ENCODE measurements around the gene ITPR2. TPM values are rescaled to one million over a fixed set of nuclear protein-coding genes. Genes with fewer than 3 reads are reported as not detected.

ITPR2 gene
- total RNA-seq, 2 experiments from 2014 or later: 23.7 to 25.0 TPM

GRCh38 chr12:26810330-26810729, 22.7 kb downstream of the ITPR2 start:
- H3K4me3 Mint-ChIP-seq: no peak overlapping the region
- CTCF ChIA-PET: no interaction called here
- POLR2A ChIA-PET: no interaction called here
- intact Hi-C loops (cut with micrococcal nuclease): no loop called here
- H3K4me1 Mint-ChIP-seq (ENCODE audit: low read depth): peaks cover 26% of the 10 kb centered on the region
- no peaks in the 10 kb centered on the region for H3K36me3 Mint-ChIP-seq
- no peak overlapping the region for H3K27ac Mint-ChIP-seq
- H3K27me3 Mint-ChIP-seq: no peaks in the 10 kb centered on the region
- DNase-seq: no peak
- H3K9me3 Mint-ChIP-seq: no peaks in the 10 kb centered on the region

GRCh38 chr12:26809611-26810285, 23.2 kb downstream of the ITPR2 start:
- ChIA-PET CTCF (no interaction called here), POLR2A (no interaction called here)
- no peak for DNase-seq
- Mint-ChIP-seq H3K4me1 (ENCODE audit: low read depth) (peaks cover 27% of the 10 kb centered on the region), H3K4me3 (no peak overlapping the region), H3K27ac (no peak overlapping the region), H3K36me3 (no peaks in the 10 kb centered on the region), H3K9me3 (no peaks in the 10 kb centered on the region), H3K27me3 (no peaks in the 10 kb centered on the region)
- intact Hi-C loops (cut with micrococcal nuclease): loop anchor here (2.0 kb wide), 1 partner anchor 61 kb away; no protein-coding TSS in a partner anchor

GRCh38 chr12:26808766-26809476, 24.1 kb downstream of the ITPR2 start:
- H3K4me3 Mint-ChIP-seq: no peak overlapping the region
- no peak for DNase-seq

GRCh38 chr12:26807292-26807691, 25.7 kb downstream of the ITPR2 start:
- no peaks in the 10 kb centered on the region for H3K27me3 Mint-ChIP-seq
- no peak overlapping the region for H3K27ac Mint-ChIP-seq
- intact Hi-C loops (cut with micrococcal nuclease): no loop called here
- H3K4me1 Mint-ChIP-seq (ENCODE audit: low read depth): peaks cover 42% of the 10 kb centered on the region
- no peak overlapping the region for H3K4me3 Mint-ChIP-seq
- DNase-seq: no peak
- CTCF ChIA-PET: interaction anchor here (0.7 kb wide), 1 partner anchor 84 kb away, joined by 3 read pairs; no protein-coding TSS in a partner anchor
- POLR2A ChIA-PET: no interaction called here
- H3K36me3 Mint-ChIP-seq: no peaks in the 10 kb centered on the region
- no peaks in the 10 kb centered on the region for H3K9me3 Mint-ChIP-seq

More at GRCh38 chr12:26808766-26809476, 24.1 kb downstream of the ITPR2 start:
- peaks cover 34% of the 10 kb centered on the region for H3K4me1 Mint-ChIP-seq (ENCODE audit: low read depth)
- intact Hi-C loops (cut with micrococcal nuclease): loop anchor here (2.0 kb wide), 1 partner anchor 60 kb away; no protein-coding TSS in a partner anchor
- H3K27ac Mint-ChIP-seq: peak overlapping the region; percentile 7
- POLR2A ChIA-PET: no interaction called here
- CTCF ChIA-PET: no interaction called here
- H3K36me3 Mint-ChIP-seq: no peaks in the 10 kb centered on the region
- no peaks in the 10 kb centered on the region for H3K9me3 Mint-ChIP-seq
- no peaks in the 10 kb centered on the region for H3K27me3 Mint-ChIP-seq

- Mint-ChIP-seq H3K27me3 (no peaks in the 10 kb centered on the region), H3K4me3 (no peak overlapping the region), H3K4me1 (ENCODE audit: low read depth) (peaks cover 42% of the 10 kb centered on the region), H3K36me3 (no peaks in the 10 kb centered on the region), H3K27ac (no peak overlapping the region), H3K9me3 (no peaks in the 10 kb centered on the region)
- CTCF ChIA-PET: no interaction called here
- POLR2A ChIA-PET: no interaction called here
- no peak for DNase-seq
- intact Hi-C loops (cut with micrococcal nuclease): no loop called here
These were observed 26.4 kb downstream of the ITPR2 start for GRCh38 chr12:26806556-26806955.

- ChIA-PET CTCF (no interaction called here), POLR2A (no interaction called here)
- no peaks in the 10 kb centered on the region for H3K36me3 Mint-ChIP-seq
- H3K9me3 Mint-ChIP-seq: no peaks in the 10 kb centered on the region
- intact Hi-C loops (cut with micrococcal nuclease): no loop called here
- no peak for DNase-seq
- H3K4me1 Mint-ChIP-seq (ENCODE audit: low read depth): peaks cover 41% of the 10 kb centered on the region
- H3K27me3 Mint-ChIP-seq: no peaks in the 10 kb centered on the region
- H3K27ac Mint-ChIP-seq: no peak overlapping the region
- H3K4me3 Mint-ChIP-seq: no peak overlapping the region
These were observed 27.5 kb downstream of the ITPR2 start for GRCh38 chr12:26805401-26805971.

- H3K4me3 Mint-ChIP-seq: no peak overlapping the region
- H3K9me3 Mint-ChIP-seq: no peaks in the 10 kb centered on the region
- no peaks in the 10 kb centered on the region for H3K36me3 Mint-ChIP-seq
- intact Hi-C loops (cut with micrococcal nuclease): no loop called here
- H3K4me1 Mint-ChIP-seq (ENCODE audit: low read depth): peaks cover 30% of the 10 kb centered on the region
- POLR2A ChIA-PET: no interaction called here
- DNase-seq: no peak
- no peaks in the 10 kb centered on the region for H3K27me3 Mint-ChIP-seq
- CTCF ChIA-PET: interaction anchor here (2.2 kb wide), 1 partner anchor 29 kb away, joined by 8 read pairs; the partner anchor contains the start of gene ITPR2
- no peak overlapping the region for H3K27ac Mint-ChIP-seq
These were observed 29.4 kb downstream of the ITPR2 start for GRCh38 chr12:26803552-26803951.

- intact Hi-C loops (cut with micrococcal nuclease): no loop called here
- DNase-seq: no peak
- Mint-ChIP-seq H3K27ac (no peak overlapping the region), H3K27me3 (no peaks in the 10 kb centered on the region), H3K36me3 (no peaks in the 10 kb centered on the region), H3K4me3 (no peak overlapping the region), H3K9me3 (no peaks in the 10 kb centered on the region), H3K4me1 (ENCODE audit: low read depth) (peaks cover 21% of the 10 kb centered on the region)
- ChIA-PET CTCF (no interaction called here), POLR2A (no interaction called here)
These were observed 31.5 kb downstream of the ITPR2 start for GRCh38 chr12:26801486-26801885.

- Mint-ChIP-seq H3K4me3 (no peak overlapping the region), H3K36me3 (no peaks in the 10 kb centered on the region), H3K4me1 (ENCODE audit: low read depth) (peaks cover 21% of the 10 kb centered on the region), H3K27ac (no peak overlapping the region), H3K9me3 (no peaks in the 10 kb centered on the region), H3K27me3 (no peaks in the 10 kb centered on the region)
- CTCF ChIA-PET: interaction anchor here (0.6 kb wide), 1 partner anchor 222 kb away, joined by 3 read pairs; the partner anchor contains the start of gene MED21
- POLR2A ChIA-PET: no interaction called here
- intact Hi-C loops (cut with micrococcal nuclease): no loop called here
- DNase-seq: no peak
These were observed 32.1 kb downstream of the ITPR2 start for GRCh38 chr12:26800858-26801257.

- ChIA-PET CTCF (interaction anchor here (0.6 kb wide), 1 partner anchor 222 kb away, joined by 3 read pairs; the partner anchor contains the start of gene MED21), POLR2A (no interaction called here)
- DNase-seq: no peak
- Mint-ChIP-seq H3K4me3 (no peak overlapping the region), H3K4me1 (ENCODE audit: low read depth) (peaks cover 21% of the 10 kb centered on the region), H3K36me3 (no peaks in the 10 kb centered on the region), H3K9me3 (no peaks in the 10 kb centered on the region), H3K27me3 (no peaks in the 10 kb centered on the region), H3K27ac (no peak overlapping the region)
- intact Hi-C loops (cut with micrococcal nuclease): no loop called here
These were observed 32.6 kb downstream of the ITPR2 start for GRCh38 chr12:26800347-26800746.

GRCh38 chr12:26799741-26800140, 33.3 kb downstream of the ITPR2 start:
- Mint-ChIP-seq H3K4me3 (no peak overlapping the region), H3K27me3 (no peaks in the 10 kb centered on the region), H3K4me1 (ENCODE audit: low read depth) (peaks cover 20% of the 10 kb centered on the region), H3K36me3 (no peaks in the 10 kb centered on the region), H3K9me3 (no peaks in the 10 kb centered on the region), H3K27ac (no peak overlapping the region)
- CTCF ChIA-PET: no interaction called here
- DNase-seq: no peak
- POLR2A ChIA-PET: no interaction called here
- intact Hi-C loops (cut with micrococcal nuclease): no loop called here

GRCh38 chr12:26798640-26799039, 34.4 kb downstream of the ITPR2 start:
- Mint-ChIP-seq H3K4me1 (ENCODE audit: low read depth) (peaks cover 12% of the 10 kb centered on the region), H3K27ac (no peak overlapping the region), H3K36me3 (no peaks in the 10 kb centered on the region), H3K9me3 (no peaks in the 10 kb centered on the region), H3K27me3 (no peaks in the 10 kb centered on the region), H3K4me3 (no peak overlapping the region)
- POLR2A ChIA-PET: no interaction called here
- CTCF ChIA-PET: no interaction called here
- intact Hi-C loops (cut with micrococcal nuclease): no loop called here
- no peak for DNase-seq
